Measurements from ENCODE around the gene IL23R. TPM values are rescaled to one million over a fixed set of nuclear protein-coding genes. Genes with fewer than 3 reads are reported as not detected.

IL23R gene
- total and polyA plus RNA-seq, 2 experiments from 2014 or later, result not detected

DNA sequence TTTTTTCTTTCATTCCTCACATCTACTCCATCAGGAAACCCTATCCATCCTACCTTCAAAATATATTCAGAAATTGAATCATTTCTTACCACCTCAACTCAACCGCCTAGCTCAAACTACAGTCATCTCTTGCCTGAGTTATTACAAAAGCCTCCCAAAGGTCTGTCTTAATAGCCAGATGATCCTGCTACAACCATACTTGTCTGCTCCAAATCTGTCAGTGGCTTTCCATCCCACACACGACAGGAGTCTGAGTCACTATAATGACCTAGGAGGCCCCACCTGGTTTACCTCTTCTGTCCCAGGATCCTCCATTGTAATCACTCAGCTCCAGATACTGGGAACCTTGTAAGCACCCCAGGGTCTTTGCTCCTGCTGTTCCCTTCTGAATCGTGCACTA is 104.3 kb downstream of the IL23R start:
- no peaks in the 10 kb centered on the region for H3K4me1 ChIP-seq (ENCODE audit: low read depth)
- H3K27me3 ChIP-seq, result peaks cover 4% of the 10 kb centered on the region
- no peaks in the 10 kb centered on the region for H3K9me3 ChIP-seq (ENCODE audit: low read depth)
- TF ChIP-seq, protein P1, sequence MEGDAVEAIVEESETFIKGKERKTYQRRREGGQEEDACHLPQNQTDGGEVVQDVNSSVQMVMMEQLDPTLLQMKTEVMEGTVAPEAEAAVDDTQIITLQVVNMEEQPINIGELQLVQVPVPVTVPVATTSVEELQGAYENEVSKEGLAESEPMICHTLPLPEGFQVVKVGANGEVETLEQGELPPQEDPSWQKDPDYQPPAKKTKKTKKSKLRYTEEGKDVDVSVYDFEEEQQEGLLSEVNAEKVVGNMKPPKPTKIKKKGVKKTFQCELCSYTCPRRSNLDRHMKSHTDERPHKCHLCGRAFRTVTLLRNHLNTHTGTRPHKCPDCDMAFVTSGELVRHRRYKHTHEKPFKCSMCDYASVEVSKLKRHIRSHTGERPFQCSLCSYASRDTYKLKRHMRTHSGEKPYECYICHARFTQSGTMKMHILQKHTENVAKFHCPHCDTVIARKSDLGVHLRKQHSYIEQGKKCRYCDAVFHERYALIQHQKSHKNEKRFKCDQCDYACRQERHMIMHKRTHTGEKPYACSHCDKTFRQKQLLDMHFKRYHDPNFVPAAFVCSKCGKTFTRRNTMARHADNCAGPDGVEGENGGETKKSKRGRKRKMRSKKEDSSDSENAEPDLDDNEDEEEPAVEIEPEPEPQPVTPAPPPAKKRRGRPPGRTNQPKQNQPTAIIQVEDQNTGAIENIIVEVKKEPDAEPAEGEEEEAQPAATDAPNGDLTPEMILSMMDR (IDR thresholded peaks at IDR 0.05; ENCODE audit: low read depth, low read length), result no peak
- H3K27ac ChIP-seq, result no peak overlapping the region
- no peak for DNase-seq (ENCODE audit: low read depth in 1 of 2, low spot score in 1 of 2)
- no peak overlapping the region for H3K4me3 ChIP-seq
- no peaks in the 10 kb centered on the region for H3K36me3 ChIP-seq

DNA sequence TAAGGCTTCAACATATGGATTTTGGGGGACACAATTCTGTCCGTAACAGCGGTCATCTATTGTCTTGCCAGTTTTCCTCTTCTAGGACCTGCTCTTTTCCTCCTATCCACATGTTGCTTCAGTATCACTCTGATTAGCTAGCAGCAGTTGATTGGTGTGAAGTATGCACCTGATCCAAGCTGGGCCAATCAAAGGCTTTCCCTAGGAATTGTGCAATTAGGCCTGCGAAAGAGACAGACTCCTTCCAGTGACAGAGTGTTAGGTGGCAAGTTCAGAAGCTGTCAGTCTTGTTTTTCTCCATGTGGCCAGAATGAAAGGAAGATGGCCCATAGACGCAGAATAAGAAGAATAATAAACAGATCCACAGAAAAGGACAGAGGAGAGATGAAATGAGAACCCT is 107.3 kb downstream of the IL23R start:
- Histone ChIP-seq H3K4me3 (no peak overlapping the region), H3K9me3 (ENCODE audit: low read depth) (no peaks in the 10 kb centered on the region), H3K36me3 (no peaks in the 10 kb centered on the region), H3K27ac (no peak overlapping the region), H3K27me3 (peaks cover 4% of the 10 kb centered on the region), H3K4me1 (ENCODE audit: low read depth) (no peaks in the 10 kb centered on the region)
- no peak for DNase-seq (ENCODE audit: low read depth in 1 of 2, low spot score in 1 of 2)
- TF ChIP-seq, protein P1 (IDR thresholded peaks at IDR 0.05; ENCODE audit: low read depth, low read length), result no peak

DNA sequence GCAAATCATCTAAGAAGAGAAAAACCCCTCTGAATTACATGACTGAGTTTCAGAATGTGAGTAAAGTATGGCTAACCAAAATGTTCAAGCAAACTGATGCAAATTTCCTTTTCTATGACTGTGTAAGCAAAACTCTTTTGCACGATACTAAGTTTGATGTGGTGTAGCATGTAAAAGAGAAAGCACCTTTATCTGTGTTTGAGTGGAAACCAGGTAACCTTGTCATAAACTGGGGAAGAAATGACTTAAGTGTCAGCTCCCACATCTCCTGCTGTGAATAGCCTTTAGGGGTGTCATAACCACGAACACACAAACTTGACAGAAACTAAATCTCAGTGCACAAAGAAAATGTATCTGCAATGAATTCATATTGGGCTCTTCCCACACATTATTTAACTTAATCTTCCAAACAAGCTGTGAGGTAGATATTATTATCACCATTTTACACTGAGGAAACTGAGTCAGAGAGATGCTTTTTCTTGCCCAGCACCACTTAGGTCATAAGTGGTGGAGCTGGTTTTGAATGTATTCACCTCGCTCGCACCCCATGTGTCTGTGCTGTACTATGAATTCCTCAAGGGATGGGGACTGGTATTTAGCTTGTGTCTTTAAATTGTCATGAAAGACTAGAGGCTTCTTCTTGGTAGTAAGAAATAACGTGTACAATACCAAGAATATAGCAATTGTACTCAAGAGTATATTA is 108.5 kb downstream of the IL23R start:
- no peak overlapping the region for H3K27ac ChIP-seq
- H3K9me3 ChIP-seq (ENCODE audit: low read depth), result no peaks in the 10 kb centered on the region
- no peaks in the 10 kb centered on the region for H3K4me1 ChIP-seq (ENCODE audit: low read depth)
- H3K36me3 ChIP-seq, result no peaks in the 10 kb centered on the region
- no peak for DNase-seq (ENCODE audit: low read depth in 1 of 2, low spot score in 1 of 2)
- TF ChIP-seq, protein P1 (IDR thresholded peaks at IDR 0.05; ENCODE audit: low read depth, low read length), result no peak
- H3K27me3 ChIP-seq, result peaks cover 4% of the 10 kb centered on the region
- H3K4me3 ChIP-seq, result no peak overlapping the region

DNA sequence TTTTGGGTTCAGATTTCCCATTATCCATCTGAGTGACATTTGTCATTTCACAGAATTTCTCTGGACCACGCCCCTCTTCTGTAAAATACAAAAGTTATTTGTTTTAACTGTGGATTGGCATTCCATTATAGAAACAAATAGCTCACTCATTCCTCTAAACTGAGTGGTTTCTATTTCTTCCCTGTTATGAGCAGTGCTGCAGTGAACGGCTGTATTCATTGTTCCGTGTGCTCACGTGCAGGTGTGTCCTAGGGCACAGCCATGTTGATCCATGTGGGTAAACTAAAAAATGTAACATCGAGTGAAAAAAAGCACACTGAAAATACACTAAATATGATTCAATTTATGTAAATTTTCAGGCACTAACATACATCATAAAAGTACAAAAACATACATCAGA is 114.4 kb downstream of the IL23R start:
- H3K36me3 ChIP-seq, result no peaks in the 10 kb centered on the region
- H3K27me3 ChIP-seq, result no peaks in the 10 kb centered on the region
- no peak for DNase-seq (ENCODE audit: low read depth in 1 of 2, low spot score in 1 of 2)
- H3K4me1 ChIP-seq (ENCODE audit: low read depth), result no peaks in the 10 kb centered on the region
- TF ChIP-seq, protein P1 (IDR thresholded peaks at IDR 0.05; ENCODE audit: low read depth, low read length), result no peak
- no peak overlapping the region for H3K4me3 ChIP-seq
- no peaks in the 10 kb centered on the region for H3K9me3 ChIP-seq (ENCODE audit: low read depth)
- no peak overlapping the region for H3K27ac ChIP-seq

DNA sequence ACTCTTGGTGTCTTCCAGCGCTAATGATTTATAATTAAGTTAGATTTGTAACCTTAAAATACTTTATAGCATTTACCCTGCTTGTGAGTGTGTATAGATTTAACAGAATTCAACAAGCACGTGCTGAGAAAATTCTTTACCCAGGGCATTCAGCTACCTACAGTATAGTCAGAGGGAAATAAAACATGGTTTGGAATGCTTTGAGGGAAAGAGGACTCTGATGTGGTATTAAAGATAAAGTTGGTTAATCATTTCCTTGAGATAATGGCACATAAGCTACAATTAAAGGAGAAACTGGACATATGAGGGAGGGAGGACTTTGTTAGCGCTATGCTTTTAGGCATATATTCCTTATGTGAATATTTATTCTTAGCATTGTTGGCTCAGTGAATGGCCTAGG is 115.0 kb downstream of the IL23R start:
- Histone ChIP-seq H3K27ac (no peak overlapping the region), H3K4me1 (ENCODE audit: low read depth) (no peaks in the 10 kb centered on the region), H3K36me3 (no peaks in the 10 kb centered on the region), H3K9me3 (ENCODE audit: low read depth) (no peaks in the 10 kb centered on the region), H3K4me3 (no peak overlapping the region), H3K27me3 (no peaks in the 10 kb centered on the region)
- TF ChIP-seq, protein P1 (IDR thresholded peaks at IDR 0.05; ENCODE audit: low read depth, low read length), result no peak
- DNase-seq (ENCODE audit: low read depth in 1 of 2, low spot score in 1 of 2), result no peak

Data from cardiac muscle cell (in vitro differentiated cells and primary cell).